Activated CD4-positive, alpha-beta memory T cell treated with anti-CD3 and anti-CD28 coated beads, Interleukin-2, amount 10 ng/mL, durations not matched to agents 7 days and 5 days (primary cell): Measurements from ENCODE around the gene SLITRK6. TPM values are rescaled to one million over a fixed set of nuclear protein-coding genes. Genes with fewer than 3 reads are reported as not detected.
"Not testable (repeated sequence)": the region's sequence is repeated elsewhere in the genome, so short reads cannot be mapped to it uniquely, and the experiment has no call there.

ENCODE experiments used
- CTCF ChIA-PET: fragments of 350-600 bp; sonication (Branson Sonifier 250); formaldehyde crosslinking; loops from one replicate; lab custom pipeline; 2021; ENCODE audit warnings: antibody characterized with exemption, inconsistent platforms; lab: Charles Lee
- POLR2A ChIA-PET: fragments of 350-600 bp; sonication (Branson Sonifier 250); formaldehyde crosslinking; loops from one replicate; lab custom pipeline; 2021; ENCODE audit warnings: antibody characterized with exemption; lab: Charles Lee
- DNase-seq: peaks from one replicate; pipeline ENCODE4 v3.0.0-alpha.2; 2020
- H3K27ac Mint-ChIP-seq: one replicate; pipeline ENCODE4 v1.8.0; 2021; ENCODE audit warnings: mild to moderate bottlenecking, mixed read lengths
- H3K27me3 Mint-ChIP-seq: one replicate; pipeline ENCODE4 v1.8.0; 2021; ENCODE audit warnings: mixed read lengths
- H3K36me3 Mint-ChIP-seq: one replicate; pipeline ENCODE4 v1.8.0; 2021; ENCODE audit warnings: low read depth, mixed read lengths
- H3K4me1 Mint-ChIP-seq: one replicate; pipeline ENCODE4 v1.8.0; 2021; ENCODE audit warnings: mixed read lengths
- H3K4me3 Mint-ChIP-seq: one replicate; pipeline ENCODE4 v1.8.0; 2021; ENCODE audit warnings: mild to moderate bottlenecking, mixed read lengths
- H3K9me3 Mint-ChIP-seq: one replicate; pipeline ENCODE4 v1.8.0; 2021; ENCODE audit warnings: mixed read lengths
- total RNA-seq, 2 experiments: library from RNA; stranded (reverse); gene quantifications; one replicate each; pipeline ENCODE4 v1.2.3, GENCODE V29; 2021

The SLITRK6 gene
- total RNA-seq, 2 experiments from 2014 or later = not detected

- Mint-ChIP-seq H3K27ac (no peak overlapping the region), H3K27me3 (no peaks in the 10 kb centered on the region), H3K4me1 (no peaks in the 10 kb centered on the region), H3K36me3 (no peaks in the 10 kb centered on the region), H3K4me3 (no peak overlapping the region), H3K9me3 (no peaks in the 10 kb centered on the region)
- no peak for DNase-seq
- POLR2A ChIA-PET = no interaction called here
- CTCF ChIA-PET = no interaction called here
These were observed 14.0 kb downstream of the SLITRK6 start for GRCh38 chr13:85785205-85785604.

- no peak overlapping the region for H3K27ac Mint-ChIP-seq
- no peaks in the 10 kb centered on the region for H3K36me3 Mint-ChIP-seq
- no peak overlapping the region for H3K4me3 Mint-ChIP-seq
- no peaks in the 10 kb centered on the region for H3K9me3 Mint-ChIP-seq
- POLR2A ChIA-PET = no interaction called here
- no peaks in the 10 kb centered on the region for H3K4me1 Mint-ChIP-seq
- CTCF ChIA-PET = no interaction called here
- no peaks in the 10 kb centered on the region for H3K27me3 Mint-ChIP-seq
- no peak for DNase-seq
These were observed 26.9 kb downstream of the SLITRK6 start for GRCh38 chr13:85772367-85772766.

- Mint-ChIP-seq H3K9me3 (no peaks in the 10 kb centered on the region), H3K4me1 (no peaks in the 10 kb centered on the region), H3K36me3 (no peaks in the 10 kb centered on the region), H3K4me3 (no peak overlapping the region), H3K27me3 (no peaks in the 10 kb centered on the region), H3K27ac (no peak overlapping the region)
- ChIA-PET POLR2A (no interaction called here), CTCF (no interaction called here)
- no peak for DNase-seq
These were observed 27.4 kb downstream of the SLITRK6 start for GRCh38 chr13:85771856-85772255.

- H3K36me3 Mint-ChIP-seq = no peaks in the 10 kb centered on the region
- CTCF ChIA-PET = no interaction called here
These were observed 30.3 kb downstream of the SLITRK6 start for GRCh38 chr13:85768946-85769345.

GRCh38 chr13:85755123-85755522, 44.1 kb downstream of the SLITRK6 start:
- Mint-ChIP-seq H3K9me3 (no peaks in the 10 kb centered on the region), H3K4me3 (no peak overlapping the region), H3K27ac (no peak overlapping the region), H3K36me3 (no peaks in the 10 kb centered on the region), H3K4me1 (no peaks in the 10 kb centered on the region), H3K27me3 (no peaks in the 10 kb centered on the region)
- ChIA-PET CTCF (no interaction called here), POLR2A (no interaction called here)
- DNase-seq = no peak

More at GRCh38 chr13:85768946-85769345, 30.3 kb downstream of the SLITRK6 start:
- no peak for DNase-seq
- no peak overlapping the region for H3K27ac Mint-ChIP-seq
- POLR2A ChIA-PET = no interaction called here
- H3K4me3 Mint-ChIP-seq = no peak overlapping the region
- no peaks in the 10 kb centered on the region for H3K27me3 Mint-ChIP-seq
- H3K4me1 Mint-ChIP-seq = no peaks in the 10 kb centered on the region
- H3K9me3 Mint-ChIP-seq = no peaks in the 10 kb centered on the region

GRCh38 chr13:85743201-85743770, 55.9 kb downstream of the SLITRK6 start:
- POLR2A ChIA-PET, DNase-seq, H3K4me3 Mint-ChIP-seq, H3K27me3 Mint-ChIP-seq, CTCF ChIA-PET, H3K9me3 Mint-ChIP-seq, H3K36me3 Mint-ChIP-seq, H3K27ac Mint-ChIP-seq, H3K4me1 Mint-ChIP-seq: not testable (repeated sequence)
